ENCODE data around the gene RAMP1.

Gene RAMP1

GRCh38 chr2:237916296-237916695, 56.9 kb downstream of the RAMP1 start:
- no peak for DNase-seq (ENCODE audit: low read depth in 2 of 2)
- TF ChIP-seq CTCF (IDR thresholded peaks at IDR 0.05; ENCODE audit: low read depth, low read length) = no peak
- H3K4me3 ChIP-seq (replicated peaks in 1 of 2; ENCODE audit: low read depth in 2 of 2, low read length in 2 of 2) = no peak overlapping the region

DNA sequence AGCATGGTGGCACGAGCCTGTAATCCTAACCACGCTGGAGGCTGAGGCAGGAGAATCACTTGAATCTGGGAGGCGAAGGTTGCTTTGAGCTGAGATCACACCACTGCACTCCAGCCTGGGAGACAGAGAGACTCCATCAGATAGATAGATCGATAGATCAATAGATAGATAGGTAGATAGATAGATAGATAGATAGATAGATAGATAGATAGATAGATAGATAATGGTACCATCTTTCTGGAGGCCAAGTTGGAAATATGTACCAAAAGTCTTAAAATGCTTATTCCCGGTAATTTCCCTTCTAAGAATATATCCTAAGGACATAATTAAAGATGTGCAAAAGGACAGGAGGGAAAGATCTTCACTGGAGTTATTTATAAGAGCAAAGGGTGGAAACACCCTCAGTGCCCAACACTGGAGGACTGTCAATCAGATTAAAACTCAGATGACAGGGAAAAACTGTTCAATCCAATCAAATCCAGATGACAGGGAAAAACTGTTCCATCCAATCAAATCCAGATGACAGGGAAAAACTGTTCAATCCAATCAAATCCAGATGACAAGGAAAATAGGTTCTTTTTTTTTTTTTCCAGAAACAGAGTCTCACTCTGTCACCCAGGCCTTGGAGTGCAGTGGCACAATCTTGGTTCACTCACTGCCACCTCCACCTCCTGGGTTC, 58.4 kb downstream of the RAMP1 start:
- DNase-seq (ENCODE audit: low read depth in 2 of 2) = no peak
- TF ChIP-seq CTCF (IDR thresholded peaks at IDR 0.05; ENCODE audit: low read depth, low read length) = no peak
- no peak overlapping the region for H3K4me3 ChIP-seq (replicated peaks in 1 of 2; ENCODE audit: low read depth in 2 of 2, low read length in 2 of 2)

- no peak for TF ChIP-seq CTCF (IDR thresholded peaks at IDR 0.05; ENCODE audit: low read depth, low read length)
- DNase-seq (ENCODE audit: low read depth in 2 of 2) = no peak
- H3K4me3 ChIP-seq (replicated peaks in 1 of 2; ENCODE audit: low read depth in 2 of 2, low read length in 2 of 2) = no peak overlapping the region
Observed at GRCh38 chr2:237919593-237919992, 60.2 kb downstream of the RAMP1 start.

DNA sequence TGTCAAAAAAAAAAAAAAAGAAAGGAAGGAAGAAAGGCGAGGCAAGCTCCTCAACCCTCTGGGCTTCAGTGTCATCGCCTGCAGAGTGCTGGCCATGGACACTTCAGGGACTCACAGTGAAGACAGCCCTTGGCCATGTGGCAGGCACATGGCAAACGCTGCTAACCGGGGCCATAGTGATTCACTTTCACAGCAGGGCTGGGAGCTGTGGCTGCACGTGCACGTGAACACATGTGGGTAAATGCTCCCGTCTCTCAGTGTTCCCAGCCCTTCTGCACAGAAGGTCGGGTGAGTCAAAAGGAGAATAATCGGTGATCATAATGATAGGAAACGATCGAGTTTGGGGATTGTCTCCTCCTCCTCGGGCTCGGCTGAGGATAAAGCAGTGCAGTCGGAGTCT, 61.2 kb downstream of the RAMP1 start:
- TF ChIP-seq CTCF (IDR thresholded peaks at IDR 0.05; ENCODE audit: low read depth, low read length) = no peak
- H3K4me3 ChIP-seq (replicated peaks in 1 of 2; ENCODE audit: low read depth in 2 of 2, low read length in 2 of 2) = no peak overlapping the region
- no peak for DNase-seq (ENCODE audit: low read depth in 2 of 2)

GRCh38 chr2:237921967-237922492, 62.6 kb downstream of the RAMP1 start:
- no peak for DNase-seq (ENCODE audit: low read depth in 2 of 2)
- no peak overlapping the region for H3K4me3 ChIP-seq (replicated peaks in 1 of 2; ENCODE audit: low read depth in 2 of 2, low read length in 2 of 2)
- no peak for TF ChIP-seq CTCF (IDR thresholded peaks at IDR 0.05; ENCODE audit: low read depth, low read length)

DNA sequence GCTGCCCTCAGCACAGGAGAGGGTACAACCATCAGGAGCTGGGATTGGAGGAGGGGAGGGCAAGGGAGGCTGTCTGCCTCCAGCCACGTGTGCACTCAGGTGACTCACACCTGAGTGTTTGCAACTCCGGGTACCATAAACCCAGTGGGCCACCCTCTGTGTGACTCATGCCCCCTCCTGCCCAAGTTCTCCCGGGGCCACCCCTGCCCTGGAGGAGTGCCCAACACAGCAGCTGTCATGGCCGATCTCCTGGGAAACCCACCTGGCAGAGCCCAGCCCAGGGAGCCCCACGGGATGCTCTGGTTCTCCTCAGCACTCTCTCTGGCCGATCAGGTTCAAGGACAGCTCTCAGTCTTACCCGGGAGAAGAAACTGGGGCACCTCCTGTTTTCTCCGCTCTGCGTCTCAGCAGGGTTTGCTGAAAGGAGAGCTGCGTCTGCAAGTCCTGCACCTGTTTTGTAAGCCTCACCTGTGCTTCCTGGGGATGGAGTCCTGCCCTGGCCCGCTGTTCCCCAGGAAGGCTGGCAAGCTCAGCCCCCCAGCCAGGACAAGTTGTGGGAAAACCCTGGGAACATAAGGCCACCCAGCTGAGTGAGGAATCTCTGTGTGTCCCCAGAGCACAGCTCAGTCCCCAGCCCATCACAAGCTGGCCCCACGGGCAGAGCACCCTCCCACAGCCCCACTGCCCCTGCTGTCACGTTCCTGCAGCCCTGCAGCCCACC, 63.4 kb downstream of the RAMP1 start:
- no peak for TF ChIP-seq CTCF (IDR thresholded peaks at IDR 0.05; ENCODE audit: low read depth, low read length)
- no peak for DNase-seq (ENCODE audit: low read depth in 2 of 2)
- no peak overlapping the region for H3K4me3 ChIP-seq (replicated peaks in 1 of 2; ENCODE audit: low read depth in 2 of 2, low read length in 2 of 2)

Measured in cardiac fibroblast (primary cell).